GM20000 (cell line): ENCODE data around the gene BTRC.
"Not testable (repeated sequence)": the region's sequence is repeated elsewhere in the genome, so short reads cannot be mapped to it uniquely, and the experiment has no call there.

Experiments used
- DNase-seq: peaks from one replicate; pipeline ENCODE4 v3.0.0; 2012; ENCODE audit warnings: low spot score
- TF ChIP-seq, protein P1 (sequence below): IDR thresholded peaks from 2 replicates; pipeline ENCODE4 v1.5.1; 2012; ENCODE audit warnings: mild to moderate bottlenecking, control low read depth; ENCODE audit errors: extremely low read depth, missing control alignments

BTRC gene

DNA sequence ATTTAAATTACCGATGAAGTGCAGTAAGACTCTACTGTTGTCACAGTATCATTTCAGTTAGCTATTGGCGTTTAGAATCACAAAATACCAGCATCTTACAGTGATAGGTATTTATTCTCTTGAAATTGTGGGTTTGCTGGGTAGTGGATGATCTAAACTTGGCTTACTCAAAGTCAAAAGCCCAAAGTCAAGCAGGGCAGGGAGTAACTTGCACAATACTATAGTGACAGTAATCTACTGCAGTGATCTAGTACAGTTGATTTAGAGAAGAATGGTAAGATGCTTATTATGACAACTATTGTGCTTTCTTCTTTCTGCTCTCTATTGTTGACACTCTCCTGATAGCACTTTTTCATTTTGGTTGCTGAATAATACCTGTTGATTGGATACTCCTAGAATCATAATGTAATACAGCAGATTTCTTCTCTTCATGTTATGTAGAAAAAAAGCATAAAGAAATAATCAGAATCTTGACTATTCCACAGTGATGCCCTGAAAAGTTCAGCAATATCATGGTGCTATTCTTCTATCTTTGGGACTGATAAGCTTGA, 10.0 kb downstream of the BTRC start:
- TF ChIP-seq, protein P1, sequence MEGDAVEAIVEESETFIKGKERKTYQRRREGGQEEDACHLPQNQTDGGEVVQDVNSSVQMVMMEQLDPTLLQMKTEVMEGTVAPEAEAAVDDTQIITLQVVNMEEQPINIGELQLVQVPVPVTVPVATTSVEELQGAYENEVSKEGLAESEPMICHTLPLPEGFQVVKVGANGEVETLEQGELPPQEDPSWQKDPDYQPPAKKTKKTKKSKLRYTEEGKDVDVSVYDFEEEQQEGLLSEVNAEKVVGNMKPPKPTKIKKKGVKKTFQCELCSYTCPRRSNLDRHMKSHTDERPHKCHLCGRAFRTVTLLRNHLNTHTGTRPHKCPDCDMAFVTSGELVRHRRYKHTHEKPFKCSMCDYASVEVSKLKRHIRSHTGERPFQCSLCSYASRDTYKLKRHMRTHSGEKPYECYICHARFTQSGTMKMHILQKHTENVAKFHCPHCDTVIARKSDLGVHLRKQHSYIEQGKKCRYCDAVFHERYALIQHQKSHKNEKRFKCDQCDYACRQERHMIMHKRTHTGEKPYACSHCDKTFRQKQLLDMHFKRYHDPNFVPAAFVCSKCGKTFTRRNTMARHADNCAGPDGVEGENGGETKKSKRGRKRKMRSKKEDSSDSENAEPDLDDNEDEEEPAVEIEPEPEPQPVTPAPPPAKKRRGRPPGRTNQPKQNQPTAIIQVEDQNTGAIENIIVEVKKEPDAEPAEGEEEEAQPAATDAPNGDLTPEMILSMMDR = no peak
- no peak for DNase-seq

GRCh38 chr10:101364721-101365120, 10.8 kb downstream of the BTRC start:
- TF ChIP-seq, protein P1 = no peak
- no peak for DNase-seq

DNA sequence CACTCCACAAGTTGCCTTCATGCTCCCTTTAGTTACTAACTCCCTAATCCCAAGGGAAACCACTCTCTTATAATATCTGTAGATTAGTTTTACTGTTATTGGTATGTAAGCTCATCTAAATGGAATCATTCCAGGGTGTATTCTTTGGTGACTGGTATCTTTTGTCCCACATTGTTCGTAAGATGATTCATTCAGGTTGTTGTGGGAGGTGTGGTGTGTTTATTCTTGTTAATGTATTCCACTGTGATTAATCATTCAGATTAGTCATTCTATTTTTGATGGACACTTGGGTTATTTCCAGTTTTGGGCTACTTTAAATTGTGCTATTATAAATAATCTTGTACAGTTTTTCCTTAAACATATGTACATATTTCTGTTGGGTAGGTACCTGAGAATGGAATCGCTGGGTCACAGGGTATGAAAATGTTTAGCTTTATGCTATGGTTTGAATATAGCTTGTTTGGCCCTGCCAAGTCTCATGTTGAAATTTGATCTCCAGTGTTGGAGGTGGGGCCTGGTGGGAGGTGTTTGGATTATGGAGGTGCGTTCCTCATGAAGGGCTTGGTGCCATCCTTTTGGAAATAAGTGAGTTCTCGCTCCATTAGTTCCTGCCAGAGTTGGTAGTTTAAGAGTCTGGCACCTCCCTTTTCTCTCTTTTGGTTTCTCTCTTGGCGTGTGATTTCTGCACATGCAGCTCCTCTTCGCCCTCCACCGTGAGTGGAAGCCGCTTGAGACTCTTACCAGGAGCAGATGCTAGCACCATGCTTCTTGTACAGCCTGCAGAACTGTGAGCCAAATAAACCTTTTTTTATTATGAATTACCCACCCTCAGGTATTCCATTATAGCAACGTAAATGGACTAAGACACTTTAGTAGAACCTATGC, 13.8 kb downstream of the BTRC start:
- no peak for DNase-seq
- TF ChIP-seq, protein P1 = no peak

DNA sequence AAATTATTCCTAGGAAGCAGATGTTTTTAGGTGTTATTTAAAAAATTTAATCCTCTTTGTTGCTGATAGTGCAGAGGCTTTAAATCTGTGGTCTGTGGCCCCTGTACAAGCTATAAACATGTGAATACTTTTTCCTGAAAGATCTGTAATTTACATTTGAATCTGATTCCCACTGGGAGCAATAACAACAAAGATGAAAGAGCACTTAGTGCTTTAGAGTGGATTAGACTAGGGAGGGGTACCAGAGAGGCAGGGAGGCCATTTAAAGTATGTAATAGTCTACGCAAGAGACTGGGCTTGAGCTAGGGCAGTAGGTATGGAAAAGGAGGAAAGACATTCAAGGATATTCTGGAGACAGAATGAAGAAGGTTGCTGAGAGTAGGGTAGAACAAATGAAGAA, 19.1 kb downstream of the BTRC start:
- DNase-seq = no peak
- TF ChIP-seq, protein P1 = no peak

DNA sequence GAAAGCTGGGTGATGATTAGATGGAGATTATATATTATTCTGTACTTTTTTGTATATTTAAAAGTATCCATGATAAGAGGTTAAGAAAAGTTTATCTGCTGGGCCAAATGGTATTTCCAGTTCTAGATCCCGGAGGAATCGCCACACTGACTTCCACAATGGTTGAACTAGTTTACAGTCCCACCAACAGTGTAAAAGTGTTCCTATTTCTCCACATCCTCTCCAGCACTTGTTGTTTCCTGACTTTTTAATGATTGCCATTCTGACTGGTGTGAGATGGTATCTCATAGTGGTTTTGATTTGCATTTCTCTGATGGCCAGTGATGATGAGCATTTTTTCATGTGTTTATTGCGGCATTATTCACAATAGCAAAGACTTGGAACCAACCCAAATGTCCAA, 20.0 kb downstream of the BTRC start:
- DNase-seq = not testable (repeated sequence)

GRCh38 chr10:101375076-101375475, 21.1 kb downstream of the BTRC start:
- DNase-seq = no peak
- TF ChIP-seq, protein P1 = no peak

DNA sequence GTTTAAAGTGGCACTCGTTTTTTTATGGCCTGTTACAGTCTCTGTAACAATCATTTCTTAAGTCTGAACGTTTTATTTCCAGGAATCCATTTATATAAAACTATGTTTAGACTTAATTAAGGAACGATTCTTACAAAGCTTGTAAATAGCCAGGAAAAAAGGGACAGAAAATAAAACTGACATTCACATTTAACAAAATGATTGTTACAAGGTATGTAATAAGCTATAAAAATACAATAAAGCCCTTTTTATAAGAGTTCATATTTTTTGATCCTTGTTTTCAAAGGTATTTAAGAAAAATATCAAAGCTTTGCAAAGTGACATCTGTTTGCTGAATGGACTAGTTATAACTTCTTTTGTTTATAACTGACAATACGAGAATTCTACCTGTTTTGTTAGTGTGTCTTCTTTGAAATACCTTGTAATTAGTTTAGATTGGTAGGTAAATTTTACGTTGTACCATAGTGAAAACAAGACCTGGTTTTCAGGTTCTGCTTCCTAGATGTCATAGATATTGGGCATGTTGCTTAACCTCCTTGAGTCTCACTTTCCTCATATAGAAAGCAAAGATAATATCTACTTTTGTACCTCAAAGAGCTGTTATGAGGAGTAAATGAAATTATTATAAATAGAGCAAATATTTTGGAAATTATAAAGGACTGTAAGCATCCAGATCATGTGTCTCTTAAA, 25.8 kb downstream of the BTRC start:
- DNase-seq = no peak
- TF ChIP-seq, protein P1 = no peak
